Smooth muscle cell (in vitro differentiated cells): ENCODE results near the gene LRCH1. TPM values are rescaled to one million over a fixed set of nuclear protein-coding genes. Genes with fewer than 3 reads are reported as not detected.

Experiments used
- DNase-seq: peaks from one replicate; lab custom pipeline; 2025; ENCODE audit not compliant: unreplicated experiment; lab: John Stamatoyannopoulos, UW
- H2AFZ ChIP-seq: fragments of 200-600 bp; sonication (generic); 2 replicates; pipeline ENCODE4 v1.6.0; 2016; ENCODE audit warnings: antibody characterized with exemption, low read depth, mild to moderate bottlenecking
- H3F3A ChIP-seq: fragments of 200-600 bp; sonication (generic); 2 replicates; pipeline ENCODE4 v1.6.0; 2017; ENCODE audit warnings: antibody characterized with exemption, low read depth
- H3K27ac ChIP-seq: fragments of 200-600 bp; sonication (generic); 2 replicates; pipeline ENCODE4 v1.5.1; 2016; ENCODE audit warnings: low read depth, mild to moderate bottlenecking
- H3K27me3 ChIP-seq: fragments of 200-600 bp; sonication (generic); 2 replicates; pipeline ENCODE4 v1.6.1; 2016; ENCODE audit warnings: low read depth, mild to moderate bottlenecking
- H3K36me3 ChIP-seq: fragments of 200-600 bp; sonication (generic); 2 replicates; pipeline ENCODE4 v1.5.1; 2016; ENCODE audit warnings: low read depth
- H3K4me1 ChIP-seq: fragments of 200-600 bp; sonication (generic); 2 replicates; pipeline ENCODE4 v1.5.1; 2016; ENCODE audit warnings: low read depth
- H3K4me2 ChIP-seq: fragments of 200-600 bp; sonication (generic); 2 replicates; pipeline ENCODE4 v1.6.0; 2016; ENCODE audit warnings: mild to moderate bottlenecking
- H3K4me3 ChIP-seq: fragments of 200-600 bp; sonication (generic); 2 replicates; pipeline ENCODE4 v1.5.1; 2016; ENCODE audit warnings: mild to moderate bottlenecking
- H3K79me2 ChIP-seq: fragments of 200-600 bp; sonication (generic); 2 replicates; pipeline ENCODE4 v1.6.0; 2016; ENCODE audit warnings: low read depth, mild to moderate bottlenecking
- H3K9ac ChIP-seq: fragments of 200-600 bp; sonication (generic); 2 replicates; pipeline ENCODE4 v1.6.0; 2016; ENCODE audit warnings: low read depth
- H3K9me3 ChIP-seq: fragments of 200-600 bp; sonication (generic); replicated peaks from 2 replicates; pipeline ENCODE4 v1.5.1; 2016; ENCODE audit warnings: low read depth
- H4K20me1 ChIP-seq: fragments of 200-600 bp; sonication (generic); 2 replicates; pipeline ENCODE4 v1.6.0; 2016; ENCODE audit warnings: low read depth
- CTCF ChIP-seq: fragments of 200-600 bp; sonication (generic); IDR thresholded peaks from 2 replicates; pipeline ENCODE4 v1.5.1; 2017; ENCODE audit warnings: borderline replicate concordance, mild to moderate bottlenecking, antibody characterized with exemption; ENCODE audit not compliant: insufficient read depth, poor library complexity, severe bottlenecking
- WGBS: methylation state at CpG from one replicate; pipeline ENCODE4 v1.1.7; 2016; ENCODE audit warnings: low lambda C conversion rate; 5-methylcytosine and 5-hydroxymethylcytosine counted together
- polyA plus RNA-seq: library from polyadenylated mRNA; unstranded; fragments of >200 nt; fragmentation: Nextera tagmentation; extraction: Ambion mirVana; gene quantifications from 2 replicates; pipeline ENCODE4 v1.2.1, GENCODE V29; 2016
- total RNA-seq: library from RNA; depleted of rRNA; stranded (reverse); fragments of >200 nt; gene quantifications from 2 replicates; pipeline ENCODE4 v1.2.3, GENCODE V29; 2014

Gene LRCH1
- total and polyA plus RNA-seq, 2 experiments from 2014 or later: 9.4 to 27.7 TPM

DNA sequence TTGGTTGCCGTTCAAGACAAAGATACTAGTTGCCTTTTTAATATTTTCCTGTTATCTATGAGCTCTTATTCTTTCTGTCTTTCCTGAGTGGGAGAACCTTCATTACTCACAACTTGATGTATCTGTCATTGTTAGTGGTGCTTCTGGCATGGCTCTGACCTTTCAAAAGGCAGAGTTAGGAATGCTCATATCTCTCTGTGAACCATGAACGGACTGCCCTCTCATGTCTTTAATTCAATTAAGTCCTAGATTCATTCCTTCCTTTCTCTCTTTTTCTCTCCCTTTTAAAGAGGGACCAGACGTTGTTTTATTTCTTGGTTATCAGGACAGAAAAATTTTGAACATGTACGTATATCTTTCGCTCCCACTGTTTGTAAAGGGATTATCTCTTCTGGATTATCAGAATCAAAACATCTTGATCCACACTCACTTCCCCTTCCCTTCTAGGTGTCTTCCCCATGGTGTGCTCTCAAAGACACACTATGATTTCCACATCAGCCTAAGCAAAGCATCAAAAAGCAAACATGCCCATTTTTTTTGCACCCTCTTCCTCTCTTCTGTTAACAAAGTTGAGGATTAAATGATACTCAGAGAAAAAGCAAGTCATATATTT lies 90.3 kb downstream of the LRCH1 start:
- no peak for TF ChIP-seq CTCF
- peaks cover 99% of the 10 kb centered on the region for H3K79me2 ChIP-seq
- H3F3A ChIP-seq: no peaks in the 10 kb centered on the region
- peaks cover 97% of the 10 kb centered on the region for H4K20me1 ChIP-seq
- H3K4me2 ChIP-seq: peak overlapping the region; percentile 50
- DNase-seq: no peak
- H3K36me3 ChIP-seq: no peaks in the 10 kb centered on the region
- no peaks in the 10 kb centered on the region for H3K27me3 ChIP-seq
- peaks cover 25% of the 10 kb centered on the region for H3K4me1 ChIP-seq
- H2AFZ ChIP-seq: no peak overlapping the region
- 19% methylated on average over 5 of the region's 5 CpGs for WGBS
- no peaks in the 10 kb centered on the region for H3K9me3 ChIP-seq
- H3K9ac ChIP-seq: no peak overlapping the region
- H3K27ac ChIP-seq: peak overlapping the region; percentile 25
- H3K4me3 ChIP-seq: no peak overlapping the region

DNA sequence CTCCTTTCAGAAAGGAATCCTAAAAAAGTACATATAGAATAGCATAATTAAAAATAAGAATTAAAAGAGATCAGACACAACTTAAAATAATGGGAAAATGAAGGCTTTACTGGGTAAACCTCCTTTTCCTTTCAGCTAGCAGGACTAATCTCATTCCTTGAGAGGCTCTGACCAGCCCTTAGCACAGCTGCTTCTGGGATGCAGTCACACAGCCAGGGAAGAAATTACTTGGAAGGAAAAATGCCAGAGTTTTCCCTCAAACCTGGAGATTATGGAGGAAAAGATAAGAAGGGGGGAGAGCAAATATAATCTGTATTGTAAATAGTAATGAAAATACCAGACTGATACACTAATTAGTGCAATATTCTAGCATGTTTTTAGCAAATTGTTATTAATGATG lies 91.8 kb downstream of the LRCH1 start:
- Histone ChIP-seq H3K9me3 (no peaks in the 10 kb centered on the region), H3F3A (no peaks in the 10 kb centered on the region), H3K9ac (no peak overlapping the region), H3K4me2 (peak overlapping the region; percentile 15), H3K27ac (peak overlapping the region; percentile 6), H2AFZ (no peak overlapping the region), H3K36me3 (no peaks in the 10 kb centered on the region), H3K79me2 (peaks cover 98% of the 10 kb centered on the region), H3K4me3 (no peak overlapping the region), H3K4me1 (peaks cover 15% of the 10 kb centered on the region), H3K27me3 (no peaks in the 10 kb centered on the region), H4K20me1 (peaks cover 96% of the 10 kb centered on the region)
- no peak for DNase-seq
- TF ChIP-seq CTCF: no peak

DNA sequence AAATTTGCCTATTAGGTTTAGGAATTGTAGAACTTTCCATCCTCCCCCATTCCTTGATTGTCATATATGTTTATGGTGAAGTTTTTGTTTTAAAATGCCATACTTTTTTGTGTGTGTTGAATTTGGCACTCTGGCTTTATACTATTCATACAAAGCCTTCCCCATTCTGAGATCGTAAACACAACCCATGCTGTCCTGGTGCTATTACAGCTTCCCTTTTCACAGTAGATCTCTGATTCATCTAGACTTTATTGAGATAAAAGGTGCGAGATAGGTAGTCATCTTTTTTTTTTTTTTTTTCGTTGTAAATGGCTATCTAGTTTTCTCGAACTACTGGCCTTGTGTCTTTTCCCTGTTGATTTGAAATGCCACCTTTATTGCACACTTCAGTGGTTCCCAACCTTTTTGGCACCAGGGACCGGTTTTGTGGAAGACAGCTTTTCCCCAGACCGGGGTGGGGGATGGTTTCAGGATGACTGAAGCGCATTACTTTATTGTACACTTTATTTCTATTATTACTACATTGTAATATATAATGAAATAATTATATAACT lies 94.6 kb downstream of the LRCH1 start:
- TF ChIP-seq CTCF: no peak
- Histone ChIP-seq H3F3A (no peaks in the 10 kb centered on the region), H2AFZ (no peak overlapping the region), H4K20me1 (peaks cover 72% of the 10 kb centered on the region), H3K4me2 (no peak overlapping the region), H3K4me1 (peaks cover 15% of the 10 kb centered on the region), H3K9ac (no peak overlapping the region), H3K9me3 (no peaks in the 10 kb centered on the region), H3K27ac (no peak overlapping the region), H3K27me3 (no peaks in the 10 kb centered on the region), H3K36me3 (no peaks in the 10 kb centered on the region), H3K79me2 (peaks cover 84% of the 10 kb centered on the region), H3K4me3 (no peak overlapping the region)
- WGBS: 86% methylated on average over 7 of the region's 7 CpGs
- DNase-seq: no peak

DNA sequence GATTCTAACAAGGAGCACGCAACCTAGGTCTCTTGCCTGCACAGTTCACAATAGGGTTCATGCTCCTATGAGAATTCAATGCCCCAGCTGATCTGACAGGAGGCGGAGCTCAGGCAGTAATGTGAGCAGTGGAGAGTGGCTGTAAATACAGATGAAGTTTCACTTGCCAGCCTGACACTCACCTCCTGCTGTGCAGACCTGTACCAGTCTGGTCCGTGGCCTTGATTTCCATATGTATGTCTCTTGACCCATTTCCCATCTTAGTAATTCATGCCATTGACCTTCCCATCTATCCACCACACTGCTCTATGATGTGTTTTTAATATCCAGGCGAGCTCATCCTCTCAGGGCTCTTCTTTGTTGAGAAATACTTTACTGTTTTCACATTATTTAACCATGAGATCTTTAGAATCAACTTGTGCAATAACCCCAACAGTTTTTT lies 95.2 kb downstream of the LRCH1 start:
- 83% methylated on average over 4 of the region's 4 CpGs for WGBS
- H3K27me3 ChIP-seq: no peaks in the 10 kb centered on the region
- H4K20me1 ChIP-seq: peaks cover 66% of the 10 kb centered on the region
- H3K36me3 ChIP-seq: no peaks in the 10 kb centered on the region
- H2AFZ ChIP-seq: no peak overlapping the region
- no peak overlapping the region for H3K4me3 ChIP-seq
- H3K9me3 ChIP-seq: no peaks in the 10 kb centered on the region
- no peak for DNase-seq
- TF ChIP-seq CTCF: no peak
- no peak overlapping the region for H3K4me2 ChIP-seq
- H3K27ac ChIP-seq: no peak overlapping the region
- peaks cover 11% of the 10 kb centered on the region for H3K4me1 ChIP-seq
- peaks cover 82% of the 10 kb centered on the region for H3K79me2 ChIP-seq
- H3K9ac ChIP-seq: no peak overlapping the region
- H3F3A ChIP-seq: no peaks in the 10 kb centered on the region
